H1 (cell line): ENCODE data around the gene MRPL4. TPM values are rescaled to one million over a fixed set of nuclear protein-coding genes. Genes with fewer than 3 reads are reported as not detected.

ENCODE experiments used
- CTCF ChIA-PET: fragments of 300-600 bp; sonication (Branson Sonifier 250); formaldehyde crosslinking; loops from one replicate; lab custom pipeline; 2021; ENCODE audit not compliant: partially characterized antibody; lab: Charles Lee
- POLR2A ChIA-PET: fragments of 300-600 bp; sonication (Branson Sonifier 250); formaldehyde crosslinking; loops from one replicate; lab custom pipeline; 2021; ENCODE audit warnings: inconsistent platforms; ENCODE audit not compliant: partially characterized antibody; lab: Charles Lee
- DNase-seq, 2 experiments: peaks; one replicate each; pipeline versions ENCODE4 v3.0.0 to v3.0.0-alpha.2; 2010 to 2022; ENCODE audit warnings: low spot score in 2 of 2, low read depth in 1 of 2, mixed read lengths in 1 of 2
- FAIRE-seq: peaks from 2 replicates; lab custom pipeline; 2011; peaks lifted over from hg19 to GRCh38; lab: Jason Lieb, UNC
- H2AFZ ChIP-seq: 2 replicates; pipeline ENCODE4 v1.8.1; 2012; ENCODE audit warnings: low read length, inconsistent platforms
- H2AK5ac ChIP-seq: 2 replicates; pipeline ENCODE4 v1.6.1; 2013; ENCODE audit warnings: low read depth, low read length
- H2BK120ac ChIP-seq: replicated peaks from 2 replicates; pipeline ENCODE3; 2013; ENCODE audit warnings: low read depth, low read length, inconsistent platforms
- H2BK12ac ChIP-seq: 2 replicates; pipeline ENCODE4 v1.6.1; 2013; ENCODE audit warnings: low read depth, low read length
- H2BK15ac ChIP-seq: 2 replicates; pipeline ENCODE4 v1.6.1; 2013; ENCODE audit warnings: low read length
- H2BK20ac ChIP-seq: 2 replicates; pipeline ENCODE4 v1.6.1; 2013; ENCODE audit warnings: low read length
- H2BK5ac ChIP-seq: 2 replicates; pipeline ENCODE4 v1.6.1; 2013; ENCODE audit warnings: low read depth, low read length
- H3K14ac ChIP-seq: 2 replicates; pipeline ENCODE4 v1.6.1; 2013; ENCODE audit warnings: inconsistent platforms; ENCODE audit not compliant: insufficient read length
- H3K18ac ChIP-seq: 2 replicates; pipeline ENCODE4 v1.6.1; 2013; ENCODE audit warnings: low read length; ENCODE audit errors: extremely low read depth
- H3K23ac ChIP-seq: 2 replicates; pipeline ENCODE4 v1.6.1; 2013; ENCODE audit warnings: inconsistent platforms; ENCODE audit not compliant: insufficient read length
- H3K23me2 ChIP-seq: 2 replicates; pipeline ENCODE4 v1.6.1; 2013; ENCODE audit warnings: low read depth, low read length
- H3K27ac ChIP-seq: 2 replicates; pipeline ENCODE4 v1.6.1; 2011; ENCODE audit warnings: low read depth, low read length, inconsistent platforms
- H3K27me3 ChIP-seq, 4 experiments: replicated peaks in 1 of 4; 1 replicate in 1 of 4; 2 replicates in 3 of 4; pipeline versions ENCODE4 v1.6.1 to v1.8.1; 2011 to 2013; ENCODE audit warnings: low read length in 3 of 4, mild to moderate bottlenecking in 3 of 4, inconsistent platforms in 2 of 4, mixed read lengths in 2 of 4, moderate library complexity in 1 of 4; ENCODE audit not compliant: control insufficient read depth in 3 of 4, insufficient read depth in 3 of 4; ENCODE audit errors: extremely low read depth in 1 of 4
- H3K36me3 ChIP-seq, 4 experiments: 2 replicates each; pipeline versions ENCODE4 v1.6.1 to v1.8.1; 2011 to 2013; ENCODE audit warnings: mild to moderate bottlenecking in 4 of 4, low read length in 3 of 4, moderate library complexity in 2 of 4, control low read depth in 1 of 4, inconsistent platforms in 1 of 4; ENCODE audit not compliant: insufficient read depth in 4 of 4, control insufficient read depth in 2 of 4
- H3K4ac ChIP-seq: replicated peaks from 2 replicates; pipeline ENCODE3; 2013; ENCODE audit warnings: low read length, low read depth, mixed read lengths, inconsistent platforms; ENCODE audit not compliant: insufficient read length
- H3K4me1 ChIP-seq, 4 experiments: replicated peaks in 1 of 4; 1 replicate in 1 of 4; 2 replicates in 3 of 4; pipeline versions ENCODE4 v1.6.1 to v1.8.1; 2011 to 2013; ENCODE audit warnings: low read length in 3 of 4, inconsistent platforms in 2 of 4, mixed read lengths in 1 of 4; ENCODE audit not compliant: insufficient read depth in 4 of 4, control insufficient read depth in 3 of 4
- H3K4me2 ChIP-seq, 2 experiments: 2 replicates each; pipeline versions ENCODE4 v1.6.1 to v1.8.1; 2011 to 2013; ENCODE audit warnings: low read depth in 2 of 2, low read length in 2 of 2, control low read depth in 1 of 2, inconsistent platforms in 1 of 2, mild to moderate bottlenecking in 1 of 2; ENCODE audit not compliant: insufficient read depth in 1 of 2
- H3K4me3 ChIP-seq, 4 experiments: fragments of 200-600, 300-600 bp in 1 of 4; sonication (generic), shearing (Covaris generic), sonication (Bioruptor Twin) in 1 of 4; 2 replicates each; pipeline versions ENCODE4 v1.5.1 to v1.8.1; 2011 to 2016; ENCODE audit warnings: low read length in 4 of 4, low read depth in 3 of 4, control low read depth in 2 of 4, inconsistent platforms in 2 of 4, mild to moderate bottlenecking in 2 of 4, mixed read lengths in 1 of 4, moderate library complexity in 1 of 4; ENCODE audit not compliant: insufficient read depth in 2 of 4; ENCODE audit errors: extremely low read depth in 1 of 4
- H3K56ac ChIP-seq: replicated peaks from 2 replicates; pipeline ENCODE3; 2013; ENCODE audit warnings: low read depth, mild to moderate bottlenecking, mixed read lengths, low read length, inconsistent platforms; ENCODE audit not compliant: insufficient read length
- H3K79me1 ChIP-seq: 2 replicates; pipeline ENCODE4 v1.6.1; 2013; ENCODE audit warnings: low read depth, low read length, control low read depth
- H3K79me2 ChIP-seq, 2 experiments: 2 replicates each; pipeline versions ENCODE4 v1.6.1 to v1.8.1; 2012 to 2013; ENCODE audit warnings: low read length in 2 of 2, mild to moderate bottlenecking in 2 of 2, inconsistent platforms in 1 of 2; ENCODE audit not compliant: insufficient read depth in 2 of 2, control insufficient read depth in 1 of 2
- H3K9ac ChIP-seq, 4 experiments: replicated peaks in 1 of 4; 1 replicate in 1 of 4; 2 replicates in 3 of 4; pipeline versions ENCODE4 v1.6.1 to v1.8.1; 2011 to 2013; ENCODE audit warnings: low read depth in 3 of 4, low read length in 3 of 4, control low read depth in 2 of 4, mild to moderate bottlenecking in 2 of 4, moderate library complexity in 2 of 4, inconsistent platforms in 1 of 4; ENCODE audit errors: extremely low read depth in 1 of 4
- H3K9me3 ChIP-seq, 2 experiments: 2 replicates each; pipeline versions ENCODE4 v1.6.1 to v1.8.1; 2012 to 2013; ENCODE audit warnings: mild to moderate bottlenecking in 2 of 2, moderate library complexity in 2 of 2, control low read depth in 1 of 2, inconsistent platforms in 1 of 2, low read depth in 1 of 2, low read length in 1 of 2, mixed read lengths in 1 of 2; ENCODE audit not compliant: insufficient read depth in 2 of 2
- H4K20me1 ChIP-seq, 2 experiments: replicated peaks in 1 of 2; 2 replicates each; pipeline versions ENCODE3 to v1.8.1; 2011 to 2013; ENCODE audit warnings: inconsistent platforms in 2 of 2, low read length in 2 of 2, mild to moderate bottlenecking in 1 of 2; ENCODE audit not compliant: insufficient read depth in 2 of 2, control insufficient read depth in 1 of 2
- H4K5ac ChIP-seq: 2 replicates; pipeline ENCODE4 v1.6.1; 2013; ENCODE audit warnings: low read length, low read depth, mixed read lengths, inconsistent platforms; ENCODE audit not compliant: insufficient read length
- H4K8ac ChIP-seq: 2 replicates; pipeline ENCODE4 v1.8.0; 2013; ENCODE audit warnings: mild to moderate bottlenecking, moderate library complexity, low read length, inconsistent platforms; ENCODE audit not compliant: insufficient read depth; ENCODE audit errors: extremely low read depth
- H4K91ac ChIP-seq: replicated peaks from 2 replicates; pipeline ENCODE3; 2013; ENCODE audit warnings: low read length, mixed read lengths, inconsistent platforms; ENCODE audit not compliant: insufficient read length
- CHD1 ChIP-seq: IDR thresholded peaks from 2 replicates; pipeline ENCODE4 v1.6.1; 2012; ENCODE audit warnings: low read depth, low read length, improper control_type of control experiment
- CHD2 ChIP-seq: IDR thresholded peaks from 2 replicates; pipeline ENCODE4 v1.6.1; 2012; ENCODE audit warnings: low read length, improper control_type of control experiment
- GABPA ChIP-seq: IDR thresholded peaks from 2 replicates; pipeline ENCODE4 v1.6.1; 2011; ENCODE audit warnings: mild to moderate bottlenecking, low read length, moderate library complexity, borderline replicate concordance; ENCODE audit not compliant: insufficient read depth
- HDAC6 ChIP-seq: IDR thresholded peaks from one replicate; pipeline ENCODE4 v1.7.1; 2012; ENCODE audit warnings: low read depth, mild to moderate bottlenecking, inconsistent platforms, low read length, moderate library complexity
- JUND ChIP-seq: IDR thresholded peaks from 2 replicates; pipeline ENCODE4 v1.6.1; 2011; ENCODE audit warnings: mild to moderate bottlenecking, improper control_type of control experiment, low read length
- KDM4A ChIP-seq: IDR thresholded peaks from one replicate; pipeline ENCODE4 v1.7.1; 2012; ENCODE audit warnings: low read depth, mild to moderate bottlenecking, moderate library complexity, low read length, inconsistent platforms; ENCODE audit not compliant: severe bottlenecking
- POLR2A ChIP-seq, 2 experiments: IDR thresholded peaks; 1 replicate in 1 of 2; 2 replicates in 1 of 2; pipeline ENCODE4 v1.6.1; 2011; ENCODE audit warnings: low read depth in 2 of 2, low read length in 2 of 2, mild to moderate bottlenecking in 2 of 2; ENCODE audit errors: control extremely low read depth in 1 of 2
- TAF7 ChIP-seq: optimal IDR thresholded peaks from 2 replicates; pipeline ENCODE3; 2011; ENCODE audit warnings: low read depth, mild to moderate bottlenecking, inconsistent platforms, low read length, moderate library complexity, borderline replicate concordance
- WGBS, 2 experiments: shearing (Covaris generic) in 1 of 2; methylation state at CpG; one replicate each; pipeline versions ENCODE4 v1.1.6 to v1.1.7; 2013 to 2015; ENCODE audit warnings: low lambda C conversion rate in 2 of 2, mixed read lengths in 2 of 2, inconsistent platforms in 1 of 2, low coverage in 1 of 2, missing lambda C conversion rate in 1 of 2; ENCODE audit not compliant: insufficient replicate concordance in 2 of 2, insufficient coverage in 1 of 2, insufficient read length in 1 of 2; ENCODE audit errors: extremely low coverage in 1 of 2, missing lambda C conversion rate in 1 of 2; 5-methylcytosine and 5-hydroxymethylcytosine counted together
- polyA plus RNA-seq, 7 experiments: library from polyadenylated mRNA; depleted of rRNA in 3 of 7; stranded (reverse) in 5 of 7; unstranded in 2 of 7; fragments of >200 nt in 5 of 7; fragments of 200-250 nt in 2 of 7; gene quantifications; 1 replicate in 5 of 7; 2 replicates in 1 of 7; 4 replicates in 1 of 7; pipeline versions ENCODE4 v1.2.1 to v1.2.3, GENCODE V29; 2011 to 2013; ENCODE audit warnings: missing spikeins in 2 of 7, mixed read lengths in 2 of 7
- total RNA-seq: library from RNA; stranded (reverse); fragmentation: NEBNext Ultra II Directional; extraction: Animal tissue kit (Norgen Biotek cat#: 25700); gene quantifications from 2 replicates; pipeline ENCODE4 v1.2.1, GENCODE V29; 2021
- TF ChIP-seq, protein P1 (sequence below): IDR thresholded peaks from 2 replicates; pipeline ENCODE4 v1.6.1; 2012; ENCODE audit warnings: inconsistent platforms

The MRPL4 gene
- total and polyA plus RNA-seq, 2 of the 8 experiments (the other 6 are each of a cell fraction or from before 2014, with no cell fraction given), result 82.3 to 187 TPM

DNA sequence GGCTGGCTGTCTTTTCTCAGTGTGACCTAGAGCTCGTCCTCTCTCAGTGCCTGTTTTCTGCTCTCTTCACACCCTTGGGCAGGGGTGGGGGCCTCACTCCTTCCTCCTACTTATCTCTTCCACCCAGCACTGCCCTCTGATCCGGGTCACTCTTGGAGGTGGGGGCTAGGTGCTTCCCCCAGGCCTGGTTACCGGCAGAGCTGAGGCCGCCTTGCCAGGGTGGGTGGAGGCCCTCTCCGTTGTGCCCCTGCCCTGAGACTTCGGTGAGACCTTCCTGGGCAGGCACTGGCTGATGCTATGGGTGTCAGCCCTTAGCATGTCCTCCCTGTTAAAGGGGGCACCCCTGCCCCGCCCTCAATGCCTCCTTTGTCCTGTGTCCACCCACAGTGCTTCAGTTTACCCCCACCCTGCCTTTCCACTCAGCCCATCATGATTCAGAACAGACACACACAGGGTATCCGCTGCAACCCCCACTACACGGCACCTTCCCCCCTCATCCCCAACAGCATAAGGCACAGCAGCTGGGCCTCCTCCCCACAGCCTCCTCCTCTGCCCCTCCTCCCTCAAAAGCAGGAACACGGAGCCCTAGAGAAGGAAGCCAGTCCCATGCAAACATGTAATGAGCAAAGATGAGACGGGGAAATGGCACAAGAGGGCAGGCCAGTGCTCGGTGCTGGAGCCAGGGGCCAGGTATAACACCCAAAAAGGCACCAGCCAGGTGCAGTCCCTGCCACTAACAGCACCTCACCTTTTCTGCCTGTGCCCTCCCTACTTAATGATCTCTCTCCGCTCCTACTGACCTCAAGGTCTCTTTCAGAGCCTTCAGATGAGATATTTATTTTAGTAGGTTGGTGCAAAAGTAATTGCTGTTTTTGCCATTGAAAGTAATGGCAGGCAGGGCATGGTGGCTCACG is 47.8 kb downstream of the MRPL4 start:
- H3K79me2 ChIP-seq, result no peaks in the 10 kb centered on the region
- no peak overlapping the region for H2AFZ ChIP-seq
- no peak overlapping the region for H3K4me2 ChIP-seq
- no peak overlapping the region for H3K23ac ChIP-seq
- no peak for FAIRE-seq
- no peak overlapping the region for H3K27ac ChIP-seq
- 88% methylated on average over 14 of the region's 14 CpGs; no CpG with 5 or more reads in 1 of the 2 experiments for WGBS, 2 experiments
- H3K18ac ChIP-seq, result no peak overlapping the region
- ChIA-PET POLR2A (interaction anchor here (0.6 to 1.7 kb wide), 3 partner anchors 10 to 28 kb away, joined by 3 to 5 read pairs (median 4); partner anchors contain the start of genes ICAM5 and ZGLP1), CTCF (interaction anchor here (0.6 to 2.7 kb wide), 10 partner anchors 10 to 89 kb away, joined by 3 to 9 read pairs (median 4); partner anchors contain the start of genes ICAM1, ICAM5, RAVER1 and ZGLP1)
- peaks cover 2 to 26% (median 22%) of the 10 kb centered on the region in 4 experiments for H3K27me3 ChIP-seq
- no peak overlapping the region for H2BK15ac ChIP-seq
- H4K20me1 ChIP-seq, result peaks cover 0 to 4% of the 10 kb centered on the region in 2 experiments
- H3K56ac ChIP-seq, result no peak overlapping the region
- no peak overlapping the region for H4K8ac ChIP-seq
- peaks cover 8% of the 10 kb centered on the region; the same call in 1 of the 2 replicates for H3K23me2 ChIP-seq
- H3K79me1 ChIP-seq, result no peaks in the 10 kb centered on the region
- H3K14ac ChIP-seq, result no peak overlapping the region
- no peak for DNase-seq
- H3K36me3 ChIP-seq, result 0 out of 8 replicates have a peak, but pooled peaks cover 0 to 5% (median 0%) of the 10 kb centered on the region in 4 experiments
- no peak overlapping the region for H2BK12ac ChIP-seq
- H3K9me3 ChIP-seq, result no peaks in the 10 kb centered on the region
- H4K5ac ChIP-seq, result no peak overlapping the region
- H2AK5ac ChIP-seq, result no peak overlapping the region
- no peak overlapping the region for H3K4me3 ChIP-seq
- H4K91ac ChIP-seq, result no peak overlapping the region
- no peak overlapping the region for H3K4ac ChIP-seq
- H2BK120ac ChIP-seq, result no peak overlapping the region
- peaks cover 0 to 9% (median 2%) of the 10 kb centered on the region in 4 experiments; a peak in 4 of 7 replicates for H3K4me1 ChIP-seq
- no peak overlapping the region for H2BK20ac ChIP-seq
- H2BK5ac ChIP-seq, result no peak overlapping the region
- H3K9ac ChIP-seq, result no peak overlapping the region
- TF ChIP-seq CHD2, result no peak
- no peak for TF ChIP-seq TAF7
- no peak for TF ChIP-seq POLR2A (IDR thresholded peaks at IDR 0.05; ENCODE audit: control extremely low read depth in 1 of 2, low read depth in 2 of 2, low read length in 2 of 2)
- TF ChIP-seq JUND, result no peak
- TF ChIP-seq HDAC6, result no peak
- TF ChIP-seq, protein P1, sequence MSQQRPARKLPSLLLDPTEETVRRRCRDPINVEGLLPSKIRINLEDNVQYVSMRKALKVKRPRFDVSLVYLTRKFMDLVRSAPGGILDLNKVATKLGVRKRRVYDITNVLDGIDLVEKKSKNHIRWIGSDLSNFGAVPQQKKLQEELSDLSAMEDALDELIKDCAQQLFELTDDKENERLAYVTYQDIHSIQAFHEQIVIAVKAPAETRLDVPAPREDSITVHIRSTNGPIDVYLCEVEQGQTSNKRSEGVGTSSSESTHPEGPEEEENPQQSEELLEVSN, result no peak
- no peak for TF ChIP-seq GABPA
- no peak for TF ChIP-seq KDM4A
- TF ChIP-seq CHD1, result no peak
